ENCODE data around the gene MTTP. TPM values are rescaled to one million over a fixed set of nuclear protein-coding genes. Genes with fewer than 3 reads are reported as not detected.

MTTP gene
- total and polyA plus RNA-seq, 4 donors: 58.4 to 193 (median 83.9) TPM

DNA sequence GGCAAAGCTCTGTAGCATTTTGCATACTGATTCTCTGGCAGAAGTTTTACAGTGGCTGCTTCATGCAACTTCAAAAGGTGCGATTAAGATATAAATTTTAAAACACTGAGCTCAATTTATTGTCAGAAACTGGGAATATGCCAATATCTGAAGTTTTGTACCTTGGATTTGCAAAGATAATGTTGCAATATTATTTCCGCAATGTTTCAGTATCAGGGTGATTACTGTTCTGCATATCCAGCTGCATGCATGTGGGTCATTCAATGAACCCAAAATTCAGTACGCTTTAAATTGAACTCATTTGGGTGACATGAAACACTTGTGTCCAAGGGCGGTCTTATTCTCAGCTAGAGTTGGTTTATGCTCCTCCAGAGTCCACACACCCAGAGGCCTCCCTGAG is 37.0 kb upstream of the MTTP start:
- TF ChIP-seq FOXA1 (IDR thresholded peaks at IDR 0.05): no peak
- TF ChIP-seq ZBTB33 (IDR thresholded peaks at IDR 0.05): no peak
- no peak for TF ChIP-seq MAX (IDR thresholded peaks at IDR 0.05)
- no peak for TF ChIP-seq JUND (IDR thresholded peaks at IDR 0.05)
- no peak for TF ChIP-seq GABPA (IDR thresholded peaks at IDR 0.05 in 1 of 2, conservative IDR thresholded peaks at IDR 0.05 in 1 of 2)
- TF ChIP-seq EGR1 (IDR thresholded peaks at IDR 0.05; ENCODE audit: low read depth in 2 of 2): no peak
- TF ChIP-seq HNF4A (conservative IDR thresholded peaks at IDR 0.05): peak; percentile 58 to 65
- no peak for TF ChIP-seq NR2F2 (IDR thresholded peaks at IDR 0.05)
- peak; percentile 32 for TF ChIP-seq SP1 (IDR thresholded peaks at IDR 0.05)
- no peak for TF ChIP-seq RAD21 (IDR thresholded peaks at IDR 0.05)
- peak; percentile 16 to 46 for TF ChIP-seq RXRA (IDR thresholded peaks at IDR 0.05)
- TF ChIP-seq REST (IDR thresholded peaks at IDR 0.05): peak; percentile 17
- WGBS: 54% methylated on average over 4 of the region's 4 CpGs
- no peak overlapping the region for H3K27ac ChIP-seq (ENCODE audit: low read depth in 1 of 2, low read length in 2 of 2)
- H3K36me3 ChIP-seq (ENCODE audit: control insufficient read depth in 4 of 4, insufficient read depth in 3 of 4, low read depth in 1 of 4, low read length in 3 of 4): no peaks in the 10 kb centered on the region
- DNase-seq (ENCODE audit: low spot score): no peak
- H3K4me1 ChIP-seq (ENCODE audit: control insufficient read depth in 4 of 4, insufficient read depth in 4 of 4, low read length in 3 of 4): peaks cover 3 to 12% (median 9%) of the 10 kb centered on the region in 4 donors
- no peak overlapping the region for H3K9ac ChIP-seq (ENCODE audit: low read depth in 1 of 2, low read length in 2 of 2)
- no peaks in the 10 kb centered on the region for H3K9me3 ChIP-seq (ENCODE audit: control insufficient read depth in 4 of 4, low read length in 3 of 4)
- no peak overlapping the region for H3K4me3 ChIP-seq (ENCODE audit: low read depth in 1 of 3, low read length in 3 of 3)
- no peaks in the 10 kb centered on the region for H3K27me3 ChIP-seq (ENCODE audit: control insufficient read depth in 4 of 4, insufficient read depth in 4 of 4, low read length in 3 of 4)

DNA sequence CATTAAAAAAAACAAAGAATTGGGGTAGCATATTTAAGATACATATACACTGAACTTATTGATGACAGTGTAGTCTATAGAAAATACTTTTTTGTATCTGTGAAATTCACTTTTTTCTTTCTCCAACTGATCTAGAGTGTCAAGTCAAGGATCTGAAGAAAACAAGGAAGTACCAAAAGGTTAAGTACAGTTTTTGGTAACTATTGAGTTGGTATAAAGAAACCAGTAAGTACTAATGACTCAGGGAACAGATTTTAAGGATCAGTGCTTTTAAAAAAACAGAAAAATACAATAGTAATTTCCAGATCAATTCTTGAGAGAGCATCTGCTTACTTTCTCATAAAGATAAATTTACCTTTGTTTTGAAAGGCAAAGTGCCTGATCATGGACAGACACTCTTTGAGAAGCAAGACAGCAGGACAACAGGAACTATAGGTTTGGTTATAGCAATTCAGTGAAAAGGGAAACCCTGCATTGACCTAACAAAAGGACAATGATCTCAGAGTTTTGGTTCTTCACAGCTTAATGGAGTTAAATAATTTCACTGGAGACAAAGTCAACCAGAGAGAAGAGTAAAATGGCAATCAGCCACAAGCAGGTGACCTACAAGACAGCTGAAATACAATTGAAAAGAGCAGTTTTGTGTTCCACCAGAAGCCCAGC is 34.2 kb upstream of the MTTP start:
- Histone ChIP-seq H3K9ac (ENCODE audit: low read depth in 1 of 2, low read length in 2 of 2) (no peak overlapping the region), H3K4me3 (ENCODE audit: low read depth in 1 of 3, low read length in 3 of 3) (no peak overlapping the region), H3K9me3 (ENCODE audit: control insufficient read depth in 4 of 4, low read length in 3 of 4) (no peaks in the 10 kb centered on the region), H3K27ac (ENCODE audit: low read depth in 1 of 2, low read length in 2 of 2) (no peak overlapping the region), H3K27me3 (ENCODE audit: control insufficient read depth in 4 of 4, insufficient read depth in 4 of 4, low read length in 3 of 4) (no peaks in the 10 kb centered on the region), H3K36me3 (ENCODE audit: control insufficient read depth in 4 of 4, insufficient read depth in 3 of 4, low read depth in 1 of 4, low read length in 3 of 4) (no peaks in the 10 kb centered on the region), H3K4me1 (ENCODE audit: control insufficient read depth in 4 of 4, insufficient read depth in 4 of 4, low read length in 3 of 4) (peaks cover 3 to 12% (median 9%) of the 10 kb centered on the region in 4 donors)
- TF ChIP-seq RAD21 (IDR thresholded peaks at IDR 0.05) (no peak), FOXA2 (IDR thresholded peaks at IDR 0.05) (no peak), EGR1 (IDR thresholded peaks at IDR 0.05; ENCODE audit: low read depth in 2 of 2) (no peak), RXRA (IDR thresholded peaks at IDR 0.05) (no peak), NR2F2 (IDR thresholded peaks at IDR 0.05) (no peak), FOXA1 (IDR thresholded peaks at IDR 0.05) (no peak), ATF3 (IDR thresholded peaks at IDR 0.05) (no peak), ZBTB33 (IDR thresholded peaks at IDR 0.05) (no peak), SP1 (IDR thresholded peaks at IDR 0.05) (no peak)
- TF ChIP-seq, protein P1, sequence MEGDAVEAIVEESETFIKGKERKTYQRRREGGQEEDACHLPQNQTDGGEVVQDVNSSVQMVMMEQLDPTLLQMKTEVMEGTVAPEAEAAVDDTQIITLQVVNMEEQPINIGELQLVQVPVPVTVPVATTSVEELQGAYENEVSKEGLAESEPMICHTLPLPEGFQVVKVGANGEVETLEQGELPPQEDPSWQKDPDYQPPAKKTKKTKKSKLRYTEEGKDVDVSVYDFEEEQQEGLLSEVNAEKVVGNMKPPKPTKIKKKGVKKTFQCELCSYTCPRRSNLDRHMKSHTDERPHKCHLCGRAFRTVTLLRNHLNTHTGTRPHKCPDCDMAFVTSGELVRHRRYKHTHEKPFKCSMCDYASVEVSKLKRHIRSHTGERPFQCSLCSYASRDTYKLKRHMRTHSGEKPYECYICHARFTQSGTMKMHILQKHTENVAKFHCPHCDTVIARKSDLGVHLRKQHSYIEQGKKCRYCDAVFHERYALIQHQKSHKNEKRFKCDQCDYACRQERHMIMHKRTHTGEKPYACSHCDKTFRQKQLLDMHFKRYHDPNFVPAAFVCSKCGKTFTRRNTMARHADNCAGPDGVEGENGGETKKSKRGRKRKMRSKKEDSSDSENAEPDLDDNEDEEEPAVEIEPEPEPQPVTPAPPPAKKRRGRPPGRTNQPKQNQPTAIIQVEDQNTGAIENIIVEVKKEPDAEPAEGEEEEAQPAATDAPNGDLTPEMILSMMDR (IDR thresholded peaks at IDR 0.05; ENCODE audit: low read depth, low read length, missing input control): no peak
- DNase-seq (ENCODE audit: low spot score): no peak

Data from liver (tissue), 9 donors.